SIG-M5 (cell line): Measurements from ENCODE around the gene SLC44A5.

Source experiments
- DNase-seq: peaks from one replicate; lab custom pipeline; 2025; lab: John Stamatoyannopoulos, UW

The SLC44A5 gene

GRCh38 chr1:75174031-75174760 is 436.7 kb downstream of the SLC44A5 start:
- no peak for DNase-seq

GRCh38 chr1:75172556-75172955 is 438.4 kb downstream of the SLC44A5 start:
- no peak for DNase-seq

GRCh38 chr1:75171876-75172275 is 439.0 kb downstream of the SLC44A5 start:
- DNase-seq = no peak

GRCh38 chr1:75170981-75171380 is 439.9 kb downstream of the SLC44A5 start:
- no peak for DNase-seq

GRCh38 chr1:75170011-75170410 is 440.9 kb downstream of the SLC44A5 start:
- DNase-seq = no peak

GRCh38 chr1:75166821-75167220 is 444.1 kb downstream of the SLC44A5 start:
- no peak for DNase-seq

GRCh38 chr1:75165264-75165663 is 445.6 kb downstream of the SLC44A5 start:
- no peak for DNase-seq

- DNase-seq = no peak
Observed at GRCh38 chr1:75159154-75159553, 451.8 kb downstream of the SLC44A5 start.
